H9 (cell line): ENCODE results near the gene TMPRSS2. TPM values are rescaled to one million over a fixed set of nuclear protein-coding genes. Genes with fewer than 3 reads are reported as not detected.

Experiments
- DNase-seq: peaks from one replicate; pipeline ENCODE4 v3.0.0-alpha.2; 2017
- H2AFZ ChIP-seq: one replicate; pipeline ENCODE4 v1.6.1; 2013; ENCODE audit warnings: mild to moderate bottlenecking, low read length, control low read depth, moderate library complexity
- H2AK5ac ChIP-seq: 2 replicates; pipeline ENCODE4 v1.6.1; 2013; ENCODE audit warnings: low read length, control low read depth, mixed read lengths; ENCODE audit not compliant: insufficient read length
- H2BK120ac ChIP-seq: one replicate; pipeline ENCODE4 v1.6.1; 2013; ENCODE audit warnings: low read depth, mild to moderate bottlenecking, low read length, control low read depth, inconsistent platforms; ENCODE audit not compliant: poor library complexity, severe bottlenecking
- H2BK12ac ChIP-seq: 2 replicates; pipeline ENCODE4 v1.6.1; 2013; ENCODE audit warnings: low read length, control low read depth, mixed read lengths, low read depth; ENCODE audit not compliant: insufficient read length
- H2BK15ac ChIP-seq: 2 replicates; pipeline ENCODE4 v1.6.1; 2013; ENCODE audit warnings: low read depth, low read length, control low read depth
- H2BK20ac ChIP-seq: one replicate; pipeline ENCODE4 v1.6.1; 2013; ENCODE audit warnings: low read depth, mild to moderate bottlenecking, low read length, control low read depth, inconsistent platforms; ENCODE audit not compliant: poor library complexity, severe bottlenecking
- H2BK5ac ChIP-seq: 2 replicates; pipeline ENCODE4 v1.6.1; 2013; ENCODE audit warnings: low read length, control low read depth, mixed read lengths; ENCODE audit not compliant: insufficient read length
- H3K14ac ChIP-seq: 2 replicates; pipeline ENCODE4 v1.6.1; 2013; ENCODE audit warnings: low read length, control low read depth; ENCODE audit not compliant: insufficient read depth
- H3K18ac ChIP-seq: 2 replicates; pipeline ENCODE4 v1.6.1; 2013; ENCODE audit warnings: low read depth, mild to moderate bottlenecking, mixed read lengths, low read length, control low read depth; ENCODE audit not compliant: insufficient read length
- H3K23ac ChIP-seq: 2 replicates; pipeline ENCODE4 v1.6.1; 2013; ENCODE audit warnings: low read length, control low read depth, mixed read lengths, low read depth; ENCODE audit not compliant: insufficient read length
- H3K23me2 ChIP-seq: 2 replicates; pipeline ENCODE4 v1.6.1; 2013; ENCODE audit warnings: low read depth, mild to moderate bottlenecking, mixed read lengths, low read length, control low read depth; ENCODE audit not compliant: insufficient read length, poor library complexity, severe bottlenecking
- H3K27ac ChIP-seq: 2 replicates; pipeline ENCODE4 v1.5.1; 2013; ENCODE audit warnings: low read length, control low read depth, mixed read lengths, low read depth; ENCODE audit not compliant: insufficient read length
- H3K27me3 ChIP-seq: 2 replicates; pipeline ENCODE4 v1.6.1; 2013; ENCODE audit warnings: low read length, control low read depth, inconsistent platforms; ENCODE audit not compliant: insufficient read depth
- H3K4ac ChIP-seq: 2 replicates; pipeline ENCODE4 v1.6.1; 2013; ENCODE audit warnings: low read depth, mild to moderate bottlenecking, control low read depth, inconsistent platforms, low read length, moderate library complexity
- H3K4me1 ChIP-seq: 2 replicates; pipeline ENCODE4 v1.6.1; 2013; ENCODE audit warnings: low read length, control low read depth, inconsistent platforms; ENCODE audit not compliant: insufficient read depth
- H3K4me2 ChIP-seq: 2 replicates; pipeline ENCODE4 v1.6.1; 2013; ENCODE audit warnings: low read length, control low read depth, mixed read lengths; ENCODE audit not compliant: insufficient read length, insufficient read depth
- H3K56ac ChIP-seq: 2 replicates; pipeline ENCODE4 v1.6.1; 2013; ENCODE audit warnings: low read depth, mild to moderate bottlenecking, mixed read lengths, low read length, control low read depth; ENCODE audit not compliant: insufficient read length
- H3K79me1 ChIP-seq: 2 replicates; pipeline ENCODE4 v1.6.1; 2013; ENCODE audit warnings: low read depth, mild to moderate bottlenecking, moderate library complexity, low read length, control low read depth, inconsistent platforms; ENCODE audit not compliant: insufficient read depth, poor library complexity, severe bottlenecking
- H3K79me2 ChIP-seq: 2 replicates; pipeline ENCODE4 v1.6.1; 2013; ENCODE audit warnings: low read length, control low read depth, inconsistent platforms; ENCODE audit not compliant: insufficient read depth
- H3K9ac ChIP-seq: 2 replicates; pipeline ENCODE4 v1.6.1; 2013; ENCODE audit warnings: low read length, control low read depth, mixed read lengths; ENCODE audit not compliant: insufficient read length; ENCODE audit errors: extremely low read depth
- H3K9me3 ChIP-seq: one replicate; pipeline ENCODE4 v1.6.1; 2013; ENCODE audit warnings: low read depth, low read length, inconsistent platforms; ENCODE audit not compliant: control insufficient read depth
- H3T11ph ChIP-seq: one replicate; pipeline ENCODE4 v1.6.1; 2013; ENCODE audit warnings: mild to moderate bottlenecking, low read length, control low read depth, inconsistent platforms
- H4K20me1 ChIP-seq: one replicate; pipeline ENCODE4 v1.6.1; 2013; ENCODE audit not compliant: control insufficient read depth, insufficient read length, insufficient read depth
- H4K5ac ChIP-seq: 2 replicates; pipeline ENCODE4 v1.6.1; 2013; ENCODE audit warnings: low read depth, mild to moderate bottlenecking, mixed read lengths, low read length, control low read depth; ENCODE audit not compliant: insufficient read length
- H4K8ac ChIP-seq: replicated peaks from 2 replicates; pipeline ENCODE4 v1.6.1; 2013; ENCODE audit warnings: low read length, control low read depth, mixed read lengths, low read depth; ENCODE audit not compliant: insufficient read length
- H4K91ac ChIP-seq: 2 replicates; pipeline ENCODE4 v1.6.1; 2013; ENCODE audit warnings: low read depth, mild to moderate bottlenecking, moderate library complexity, mixed read lengths, low read length, control low read depth; ENCODE audit not compliant: insufficient read length
- H3K27ac Mint-ChIP-seq, 3 experiments: 2 replicates in 2 of 3; 3 replicates in 1 of 3; pipeline ENCODE4 v1.8.0; 2020 to 2021; ENCODE audit warnings: mixed read lengths in 3 of 3, mild to moderate bottlenecking in 1 of 3, moderate library complexity in 1 of 3
- H3K27me3 Mint-ChIP-seq: 2 replicates; pipeline ENCODE4 v1.8.0; 2021; ENCODE audit warnings: low read depth, mild to moderate bottlenecking, moderate library complexity, mixed read lengths
- H3K36me3 Mint-ChIP-seq, 3 experiments: 2 replicates in 2 of 3; 3 replicates in 1 of 3; pipeline ENCODE4 v1.8.0; 2020 to 2021; ENCODE audit warnings: low read depth in 3 of 3, mixed read lengths in 3 of 3; ENCODE audit not compliant: insufficient read depth in 1 of 3
- H3K4me1 Mint-ChIP-seq, 2 experiments: 2 replicates each; pipeline ENCODE4 v1.8.0; 2020; ENCODE audit warnings: mixed read lengths in 2 of 2
- H3K4me3 Mint-ChIP-seq, 2 experiments: 2 replicates in 1 of 2; 3 replicates in 1 of 2; pipeline ENCODE4 v1.8.0; 2020 to 2021; ENCODE audit warnings: mild to moderate bottlenecking in 2 of 2, mixed read lengths in 2 of 2, moderate library complexity in 1 of 2
- H3K9me3 Mint-ChIP-seq, 2 experiments: 2 replicates in 1 of 2; 3 replicates in 1 of 2; pipeline ENCODE4 v1.8.0; 2020; ENCODE audit warnings: mild to moderate bottlenecking in 2 of 2, mixed read lengths in 2 of 2, moderate library complexity in 1 of 2
- WGBS: extraction: QIAGEN DNeasy Blood & Tissue Kit; methylation state at CpG from one replicate; pipeline ENCODE4 v1.1.7; 2013; ENCODE audit warnings: missing lambda C conversion rate, low lambda C conversion rate, mixed read lengths; ENCODE audit not compliant: insufficient read length; ENCODE audit errors: extremely low coverage; 5-methylcytosine and 5-hydroxymethylcytosine counted together
- total RNA-seq: library from RNA; stranded (reverse); gene quantifications from 2 replicates; pipeline ENCODE4 v1.2.1, GENCODE V29; 2021
- TF ChIP-seq, protein P1 (sequence below): fragments of 200-600 bp; sonication (generic); conservative IDR thresholded peaks from 3 replicates; pipeline ENCODE4 v1.8.0; 2021; ENCODE audit warnings: antibody characterized with exemption, mild to moderate bottlenecking

The TMPRSS2 gene
- total RNA-seq, 1 experiment from 2014 or later, result 12.1 TPM

DNA sequence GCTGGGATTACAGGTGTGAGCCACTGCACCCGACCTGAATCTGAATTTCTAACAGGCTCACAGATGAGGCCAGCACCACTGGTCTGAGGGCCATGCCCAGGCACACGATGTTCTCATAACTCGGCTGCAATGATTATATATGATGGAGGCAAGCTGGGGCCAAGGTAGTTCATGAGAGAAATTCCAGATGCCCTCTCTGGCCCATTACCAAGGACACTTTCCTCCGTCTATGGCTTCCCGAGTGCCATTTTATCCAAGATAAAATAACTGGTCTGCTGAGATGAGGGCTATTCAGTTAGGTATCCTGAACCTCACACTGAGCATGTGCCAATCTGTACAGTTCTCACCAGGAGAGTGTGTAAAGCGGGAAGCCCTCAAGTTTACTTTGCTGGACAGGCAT is 16.5 kb downstream of the TMPRSS2 start:
- Histone ChIP-seq H3K14ac (no peak overlapping the region), H3T11ph (no peak overlapping the region), H3K23me2 (no peaks in the 10 kb centered on the region), H3K9ac (no peak overlapping the region), H4K20me1 (no peaks in the 10 kb centered on the region), H2BK12ac (no peak overlapping the region), H3K4me1 (no peaks in the 10 kb centered on the region), H3K4ac (no peak overlapping the region), H4K8ac (no peak overlapping the region), H3K79me2 (no peaks in the 10 kb centered on the region), H3K27me3 (no peaks in the 10 kb centered on the region), H2BK120ac (no peak overlapping the region), H3K4me2 (no peak overlapping the region), H3K79me1 (no peaks in the 10 kb centered on the region), H2BK15ac (no peak overlapping the region), H2AK5ac (no peak overlapping the region), H3K18ac (no peak overlapping the region), H4K91ac (no peak overlapping the region), H4K5ac (no peak overlapping the region), H2BK20ac (no peak overlapping the region), H2AFZ (no peak overlapping the region), H3K9me3 (no peaks in the 10 kb centered on the region), H3K23ac (no peak overlapping the region), H2BK5ac (no peak overlapping the region), H3K56ac (no peak overlapping the region), H3K27ac (no peak overlapping the region)
- Mint-ChIP-seq H3K4me3 (no peak overlapping the region), H3K4me1 (peaks cover 5 to 9% of the 10 kb centered on the region in 2 experiments; a peak in 3 of 4 replicates), H3K27me3 (no peaks in the 10 kb centered on the region), H3K27ac (no peak overlapping the region), H3K36me3 (peaks cover 5 to 51% (median 38%) of the 10 kb centered on the region in 3 experiments; a peak in 5 of 7 replicates), H3K9me3 (no peaks in the 10 kb centered on the region)
- no peak for DNase-seq
- WGBS, result no CpG with 5 or more reads among the region's 6 CpGs
- TF ChIP-seq, protein P1, sequence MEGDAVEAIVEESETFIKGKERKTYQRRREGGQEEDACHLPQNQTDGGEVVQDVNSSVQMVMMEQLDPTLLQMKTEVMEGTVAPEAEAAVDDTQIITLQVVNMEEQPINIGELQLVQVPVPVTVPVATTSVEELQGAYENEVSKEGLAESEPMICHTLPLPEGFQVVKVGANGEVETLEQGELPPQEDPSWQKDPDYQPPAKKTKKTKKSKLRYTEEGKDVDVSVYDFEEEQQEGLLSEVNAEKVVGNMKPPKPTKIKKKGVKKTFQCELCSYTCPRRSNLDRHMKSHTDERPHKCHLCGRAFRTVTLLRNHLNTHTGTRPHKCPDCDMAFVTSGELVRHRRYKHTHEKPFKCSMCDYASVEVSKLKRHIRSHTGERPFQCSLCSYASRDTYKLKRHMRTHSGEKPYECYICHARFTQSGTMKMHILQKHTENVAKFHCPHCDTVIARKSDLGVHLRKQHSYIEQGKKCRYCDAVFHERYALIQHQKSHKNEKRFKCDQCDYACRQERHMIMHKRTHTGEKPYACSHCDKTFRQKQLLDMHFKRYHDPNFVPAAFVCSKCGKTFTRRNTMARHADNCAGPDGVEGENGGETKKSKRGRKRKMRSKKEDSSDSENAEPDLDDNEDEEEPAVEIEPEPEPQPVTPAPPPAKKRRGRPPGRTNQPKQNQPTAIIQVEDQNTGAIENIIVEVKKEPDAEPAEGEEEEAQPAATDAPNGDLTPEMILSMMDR, result no peak
